Measurements from ENCODE around the gene CHP1. TPM values are rescaled to one million over a fixed set of nuclear protein-coding genes. Genes with fewer than 3 reads are reported as not detected.

CHP1 gene
- total and polyA plus RNA-seq, 9 of the 15 experiments (the other 6 are each of a cell fraction or from before 2014, with no cell fraction given) = 31.7 to 83.4 (median 67.6) TPM

GRCh38 chr15:41259546-41260189 lies 28.6 kb downstream of the CHP1 start:
- no peak overlapping the region for H3K27ac ChIP-seq (ENCODE audit: extremely low read depth, low read depth, low read length)
- peaks cover 4 to 10% of the 10 kb centered on the region in 2 experiments; a peak in 4 of 5 replicates for H3K4me1 ChIP-seq (replicated peaks in 1 of 2; ENCODE audit: control insufficient read depth in 2 of 2, insufficient read depth in 2 of 2, low read length in 2 of 2)
- CTCF ChIA-PET (ENCODE audit: low intra/inter-chr PET ratio) = no interaction called here
- no peaks in the 10 kb centered on the region for H4K20me1 ChIP-seq (replicated peaks; ENCODE audit: control insufficient read depth, insufficient read depth, low read length)
- H3K36me3 ChIP-seq (ENCODE audit: control insufficient read depth, insufficient read depth, low read length) = peaks cover 56% of the 10 kb centered on the region
- intact Hi-C loops (cut with micrococcal nuclease) (no loop called here), in situ Hi-C loops (cut with MboI) (no loop called here)
- H3K9me1 ChIP-seq (ENCODE audit: control insufficient read depth, insufficient read depth, low read length) = no peaks in the 10 kb centered on the region
- no peak overlapping the region for H2AFZ ChIP-seq (ENCODE audit: low read depth, low read length)
- BruUV-seq (replicated peaks) = no TSS peak
- H3K4me3 ChIP-seq = no peak overlapping the region
- peak overlapping the region in 1 of 2 experiments; percentile 61; a peak in 1 of 4 replicates for H3K9ac ChIP-seq (ENCODE audit: insufficient read depth in 1 of 2, low read depth in 2 of 2, low read length in 2 of 2)
- no peak for DNase-seq (ENCODE audit: extremely low read depth in 1 of 4, low spot score in 3 of 4)
- 77% methylated on average over 12 of the region's 12 CpGs for WGBS (ENCODE audit: insufficient coverage, low coverage, missing lambda C conversion rate)
- POLR2A ChIA-PET = interaction anchor here (0.5 to 1.6 kb wide), 3 partner anchors 23 to 85 kb away, joined by 3 to 4 read pairs (median 4); partner anchors contain the start of gene CHP1
- H3K4me2 ChIP-seq (ENCODE audit: insufficient read depth, low read length) = no peak overlapping the region
- H3K27me3 ChIP-seq (ENCODE audit: control insufficient read depth in 2 of 2, insufficient read depth in 2 of 2, low read length in 2 of 2) = no peaks in the 10 kb centered on the region
- no peak for TF ChIP-seq CXXC5 (CRISPR knock-in tag; IDR thresholded peaks at IDR 0.05)
- TF ChIP-seq SMAD2 (IDR thresholded peaks at IDR 0.05; ENCODE audit: low read depth, low read length) = no peak
- TF ChIP-seq BRD9 (IDR thresholded peaks at IDR 0.05; ENCODE audit: low read depth, partially characterized antibody) = no peak
- no peak for TF ChIP-seq ZBTB1 (CRISPR knock-in tag; IDR thresholded peaks at IDR 0.05; ENCODE audit: borderline replicate concordance, low read depth)
- no peak for TF ChIP-seq GTF2A2 (tag; IDR thresholded peaks at IDR 0.05)
- no peak for TF ChIP-seq MCM2 (IDR thresholded peaks at IDR 0.05; ENCODE audit: low read depth)
- TF ChIP-seq, protein P1, sequence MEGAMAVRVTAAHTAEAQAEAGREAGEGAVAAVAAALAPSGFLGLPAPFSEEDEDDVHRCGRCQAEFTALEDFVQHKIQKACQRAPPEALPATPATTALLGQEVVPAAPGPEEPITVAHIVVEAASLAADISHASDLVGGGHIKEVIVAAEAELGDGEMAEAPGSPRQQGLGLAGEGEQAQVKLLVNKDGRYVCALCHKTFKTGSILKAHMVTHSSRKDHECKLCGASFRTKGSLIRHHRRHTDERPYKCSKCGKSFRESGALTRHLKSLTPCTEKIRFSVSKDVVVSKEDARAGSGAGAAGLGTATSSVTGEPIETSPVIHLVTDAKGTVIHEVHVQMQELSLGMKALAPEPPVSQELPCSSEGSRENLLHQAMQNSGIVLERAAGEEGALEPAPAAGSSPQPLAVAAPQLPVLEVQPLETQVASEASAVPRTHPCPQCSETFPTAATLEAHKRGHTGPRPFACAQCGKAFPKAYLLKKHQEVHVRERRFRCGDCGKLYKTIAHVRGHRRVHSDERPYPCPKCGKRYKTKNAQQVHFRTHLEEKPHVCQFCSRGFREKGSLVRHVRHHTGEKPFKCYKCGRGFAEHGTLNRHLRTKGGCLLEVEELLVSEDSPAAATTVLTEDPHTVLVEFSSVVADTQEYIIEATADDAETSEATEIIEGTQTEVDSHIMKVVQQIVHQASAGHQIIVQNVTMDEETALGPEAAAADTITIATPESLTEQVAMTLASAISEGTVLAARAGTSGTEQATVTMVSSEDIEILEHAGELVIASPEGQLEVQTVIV (CRISPR knock-in tag; IDR thresholded peaks at IDR 0.05; ENCODE audit: borderline replicate concordance) = no peak
- TF ChIP-seq, protein P2, sequence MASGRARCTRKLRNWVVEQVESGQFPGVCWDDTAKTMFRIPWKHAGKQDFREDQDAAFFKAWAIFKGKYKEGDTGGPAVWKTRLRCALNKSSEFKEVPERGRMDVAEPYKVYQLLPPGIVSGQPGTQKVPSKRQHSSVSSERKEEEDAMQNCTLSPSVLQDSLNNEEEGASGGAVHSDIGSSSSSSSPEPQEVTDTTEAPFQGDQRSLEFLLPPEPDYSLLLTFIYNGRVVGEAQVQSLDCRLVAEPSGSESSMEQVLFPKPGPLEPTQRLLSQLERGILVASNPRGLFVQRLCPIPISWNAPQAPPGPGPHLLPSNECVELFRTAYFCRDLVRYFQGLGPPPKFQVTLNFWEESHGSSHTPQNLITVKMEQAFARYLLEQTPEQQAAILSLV (tag; IDR thresholded peaks at IDR 0.05) = no peak
- no peak for TF ChIP-seq STAT5B (CRISPR knock-in tag; IDR thresholded peaks at IDR 0.05)
- TF ChIP-seq EGR1 (conservative IDR thresholded peaks at IDR 0.05) = no peak
- TF ChIP-seq ZBTB49 (CRISPR knock-in tag; IDR thresholded peaks at IDR 0.05; ENCODE audit: borderline replicate concordance) = no peak
- no peak for TF ChIP-seq ERF (CRISPR knock-in tag; IDR thresholded peaks at IDR 0.05)
- no peak for TF ChIP-seq TCFL5 (CRISPR knock-in tag; conservative IDR thresholded peaks at IDR 0.05)
- TF ChIP-seq KHSRP (IDR thresholded peaks at IDR 0.05) = no peak
- no peak for TF ChIP-seq FOXJ2 (tag; IDR thresholded peaks at IDR 0.05)
- H3K9me3 ChIP-seq (replicated peaks; ENCODE audit: control insufficient read depth, insufficient read depth, low read depth, low read length) = no peaks in the 10 kb centered on the region
- ATAC-seq = peak; percentile 44; the same call in 1 of the 3 replicates
- no peaks in the 10 kb centered on the region for H3K79me2 ChIP-seq (ENCODE audit: control insufficient read depth, insufficient read depth, low read length)
- peak; percentile 15 for FAIRE-seq

Measured in K562 (cell line).